ENCODE results near the gene ZBTB24. TPM values are rescaled to one million over a fixed set of nuclear protein-coding genes. Genes with fewer than 3 reads are reported as not detected.

Gene ZBTB24
- total RNA-seq, 2 experiments from 2014 or later = 15.3 to 17.0 TPM

- peaks cover 98% of the 10 kb centered on the region for H3K36me3 ChIP-seq (ENCODE audit: insufficient read depth, low read length)
- no peak for DNase-seq (ENCODE audit: low spot score)
- no peaks in the 10 kb centered on the region for H3K9me3 ChIP-seq (ENCODE audit: low read length)
- H2AFZ ChIP-seq (ENCODE audit: low read length) = no peak overlapping the region
- no peak overlapping the region for H3K4me2 ChIP-seq (ENCODE audit: low read length)
- intact Hi-C loops (cut with micrococcal nuclease; ENCODE audit: unreplicated experiment) = no loop called here
- H4K20me1 ChIP-seq (ENCODE audit: insufficient read depth, low read length) = no peaks in the 10 kb centered on the region
- CTCF ChIA-PET (ENCODE audit: unreplicated experiment) = no interaction called here
- peaks cover 16% of the 10 kb centered on the region for H3K4me1 ChIP-seq (ENCODE audit: insufficient read depth, low read length, poor library complexity, severe bottlenecking)
- no peak overlapping the region for H3K4me3 ChIP-seq (ENCODE audit: low read depth, low read length, poor library complexity, severe bottlenecking)
- peaks cover 37% of the 10 kb centered on the region for H3K79me2 ChIP-seq (ENCODE audit: insufficient read depth, low read depth, low read length)
- no peaks in the 10 kb centered on the region for H3K9me2 ChIP-seq (ENCODE audit: insufficient read depth, low read length)
- no peak overlapping the region for H3K27ac ChIP-seq (ENCODE audit: low read depth, low read length, poor library complexity, severe bottlenecking)
- POLR2A ChIA-PET = interaction anchor here (0.7 to 4.7 kb wide), 2 partner anchors 10 to 11 kb away, joined by 4 to 20 read pairs; partner anchors contain the start of gene MICAL1
- BruUV-seq (replicated peaks) = no TSS peak
- TF ChIP-seq CTCF (conservative IDR thresholded peaks at IDR 0.05; ENCODE audit: low read length) (no peak), EZH2phosphoT487 (IDR thresholded peaks at IDR 0.05; ENCODE audit: borderline replicate concordance, low read depth, low read length) (no peak)
These were observed 16.7 kb downstream of the ZBTB24 start for GRCh38 chr6:109466212-109466923.

GRCh38 chr6:109465772-109466171 is 17.2 kb downstream of the ZBTB24 start:
- H4K20me1 ChIP-seq (ENCODE audit: insufficient read depth, low read length) = no peaks in the 10 kb centered on the region
- peaks cover 98% of the 10 kb centered on the region for H3K36me3 ChIP-seq (ENCODE audit: insufficient read depth, low read length)
- no peak overlapping the region for H2AFZ ChIP-seq (ENCODE audit: low read length)
- ChIA-PET POLR2A (interaction anchor here (0.7 to 4.7 kb wide), 2 partner anchors 11 kb away, joined by 4 to 20 read pairs; partner anchors contain the start of gene MICAL1), CTCF (ENCODE audit: unreplicated experiment) (no interaction called here)
- no peak overlapping the region for H3K27ac ChIP-seq (ENCODE audit: low read depth, low read length, poor library complexity, severe bottlenecking)
- BruUV-seq (replicated peaks) = no TSS peak
- H3K4me3 ChIP-seq (ENCODE audit: low read depth, low read length, poor library complexity, severe bottlenecking) = no peak overlapping the region
- no peak for TF ChIP-seq CTCF (conservative IDR thresholded peaks at IDR 0.05; ENCODE audit: low read length)
- no peak for TF ChIP-seq EZH2phosphoT487 (IDR thresholded peaks at IDR 0.05; ENCODE audit: borderline replicate concordance, low read depth, low read length)
- H3K79me2 ChIP-seq (ENCODE audit: insufficient read depth, low read depth, low read length) = peaks cover 38% of the 10 kb centered on the region
- DNase-seq (ENCODE audit: low spot score) = no peak
- no peaks in the 10 kb centered on the region for H3K9me2 ChIP-seq (ENCODE audit: insufficient read depth, low read length)
- no peak overlapping the region for H3K4me2 ChIP-seq (ENCODE audit: low read length)
- intact Hi-C loops (cut with micrococcal nuclease; ENCODE audit: unreplicated experiment) = no loop called here
- H3K9me3 ChIP-seq (ENCODE audit: low read length) = no peaks in the 10 kb centered on the region
- peaks cover 18% of the 10 kb centered on the region for H3K4me1 ChIP-seq (ENCODE audit: insufficient read depth, low read length, poor library complexity, severe bottlenecking)
